HepG2 (cell line): ENCODE results near the gene HS3ST3A1. TPM values are rescaled to one million over a fixed set of nuclear protein-coding genes. Genes with fewer than 3 reads are reported as not detected.

Experiments used
- CHD4 ChIP-seq: fragments of 200-600 bp; sonication (generic); IDR thresholded peaks from 2 replicates; pipeline ENCODE4 v1.7.0; 2017; ENCODE audit warnings: mild to moderate bottlenecking, low read length, borderline replicate concordance
- HNRNPK ChIP-seq: fragments of 200-400 bp; formaldehyde crosslinking; IDR thresholded peaks from 2 replicates; pipeline ENCODE4 v1.6.1; 2018; ENCODE audit warnings: low read length, low read depth, moderate library complexity, mild to moderate bottlenecking; ENCODE audit not compliant: poor library complexity, severe bottlenecking
- HNRNPUL1 ChIP-seq: fragments of 200-400 bp; formaldehyde crosslinking; IDR thresholded peaks from 2 replicates; pipeline ENCODE4 v1.6.1; 2017; ENCODE audit warnings: low read depth, mild to moderate bottlenecking, low read length, moderate library complexity
- NCOA2 ChIP-seq: sonication (generic); formaldehyde crosslinking; IDR thresholded peaks from 2 replicates; pipeline ENCODE4 v1.8.0; 2022; ENCODE audit warnings: inconsistent platforms
- NR2F2 ChIP-seq: IDR thresholded peaks from 2 replicates; pipeline ENCODE4 v1.6.1; 2012; ENCODE audit warnings: low read depth, inconsistent platforms, borderline replicate concordance
- NR2F6 ChIP-seq, 2 experiments: IDR thresholded peaks; 2 replicates each; pipeline ENCODE4 v1.6.1; 2016; ENCODE audit warnings: antibody characterized with exemption in 1 of 2, mild to moderate bottlenecking in 1 of 2
- PAX8 ChIP-seq: sonication (generic); formaldehyde crosslinking; IDR thresholded peaks from 2 replicates; pipeline ENCODE4 v1.8.0; 2022; ENCODE audit warnings: mild to moderate bottlenecking, missing genetic modification reagents, borderline replicate concordance
- REL ChIP-seq: sonication (generic); formaldehyde crosslinking; conservative IDR thresholded peaks from 2 replicates; pipeline ENCODE4 v1.8.0; 2022; ENCODE audit warnings: mild to moderate bottlenecking, missing genetic modification reagents, moderate library complexity
- SALL2 ChIP-seq: sonication (generic); formaldehyde crosslinking; IDR thresholded peaks from 2 replicates; pipeline ENCODE4 v1.8.1; 2023; ENCODE audit warnings: mild to moderate bottlenecking, missing genetic modification reagents, inconsistent platforms
- SP1 ChIP-seq, 2 experiments: fragments of 450-650 bp in 1 of 2; sonication (generic) in 1 of 2; formaldehyde crosslinking in 1 of 2; IDR thresholded peaks; 2 replicates each; pipeline versions ENCODE4 v1.4.0 to v1.6.1; 2016 to 2020; ENCODE audit warnings: missing genetic modification reagents in 1 of 2
- TBX2 ChIP-seq: sonication (generic); formaldehyde crosslinking; IDR thresholded peaks from 2 replicates; pipeline ENCODE4 v1.5.0; 2020; ENCODE audit warnings: missing genetic modification reagents, mild to moderate bottlenecking, borderline replicate concordance
- THAP11 ChIP-seq: IDR thresholded peaks from 2 replicates; pipeline ENCODE4 v1.6.1; 2016; ENCODE audit warnings: missing biosample characterization, missing genetic modification reagents
- ZNF224 ChIP-seq: sonication (generic); formaldehyde crosslinking; IDR thresholded peaks from 2 replicates; pipeline ENCODE4 v1.5.0; 2020; ENCODE audit warnings: mild to moderate bottlenecking, missing genetic modification reagents
- ZNF33B ChIP-seq: sonication (generic); formaldehyde crosslinking; IDR thresholded peaks from 2 replicates; pipeline ENCODE4 v1.5.1; 2020; ENCODE audit warnings: mild to moderate bottlenecking, missing genetic modification reagents
- ZNF607 ChIP-seq: sonication (generic); formaldehyde crosslinking; IDR thresholded peaks from 2 replicates; pipeline ENCODE4 v1.5.1; 2020; ENCODE audit warnings: missing genetic modification reagents, mild to moderate bottlenecking, borderline replicate concordance
- ZNF768 ChIP-seq: sonication (generic); formaldehyde crosslinking; IDR thresholded peaks from 2 replicates; pipeline ENCODE4 v1.4.0; 2020; ENCODE audit warnings: missing genetic modification reagents
- ZNF790 ChIP-seq: sonication (generic); formaldehyde crosslinking; IDR thresholded peaks from 2 replicates; pipeline ENCODE4 v1.8.0; 2022; ENCODE audit warnings: missing genetic modification reagents, mild to moderate bottlenecking, borderline replicate concordance
- ZSCAN30 ChIP-seq: sonication (generic); formaldehyde crosslinking; IDR thresholded peaks from 2 replicates; pipeline ENCODE4 v1.5.0; 2020; ENCODE audit warnings: mild to moderate bottlenecking, missing genetic modification reagents
- polyA plus RNA-seq, 8 experiments: library from polyadenylated mRNA; depleted of rRNA in 3 of 8; stranded (reverse) in 7 of 8; unstranded in 1 of 8; fragments of >200 nt; fragmentation: Illumina TruSeq in 4 of 8; extraction: Trizol in 4 of 8; gene quantifications; 2 replicates each; pipeline versions ENCODE4 v1.2.1 to v1.2.3, GENCODE V29; 2011 to 2016; ENCODE audit warnings: low read depth in 4 of 8, missing spikeins in 1 of 8, mixed read lengths in 1 of 8; ENCODE audit not compliant: insufficient read depth in 1 of 8
- total RNA-seq, 5 experiments: library from RNA; depleted of rRNA; stranded (reverse); fragments of >200 nt; fragmentation: Illumina TruSeq; extraction: Trizol; gene quantifications; 2 replicates each; pipeline ENCODE4 v1.2.3, GENCODE V29; 2016; ENCODE audit warnings: low read depth in 1 of 5
- TF ChIP-seq, protein P1 (sequence below): sonication (generic); formaldehyde crosslinking; IDR thresholded peaks from 2 replicates; pipeline ENCODE4 v1.5.1; 2020; ENCODE audit warnings: mild to moderate bottlenecking, missing genetic modification reagents, borderline replicate concordance
- TF ChIP-seq, protein P2 (sequence below): IDR thresholded peaks from 2 replicates; pipeline ENCODE4 v1.6.1; 2016; ENCODE audit warnings: mild to moderate bottlenecking
- TF ChIP-seq, protein P3 (sequence below): conservative IDR thresholded peaks from 2 replicates; pipeline ENCODE4 v1.6.1; 2018; ENCODE audit warnings: missing genetic modification reagents

HS3ST3A1 gene
- total and polyA plus RNA-seq, 2 of the 13 experiments (the other 11 are each of a cell fraction or from before 2014, with no cell fraction given): 1.3 to 3.5 TPM

DNA sequence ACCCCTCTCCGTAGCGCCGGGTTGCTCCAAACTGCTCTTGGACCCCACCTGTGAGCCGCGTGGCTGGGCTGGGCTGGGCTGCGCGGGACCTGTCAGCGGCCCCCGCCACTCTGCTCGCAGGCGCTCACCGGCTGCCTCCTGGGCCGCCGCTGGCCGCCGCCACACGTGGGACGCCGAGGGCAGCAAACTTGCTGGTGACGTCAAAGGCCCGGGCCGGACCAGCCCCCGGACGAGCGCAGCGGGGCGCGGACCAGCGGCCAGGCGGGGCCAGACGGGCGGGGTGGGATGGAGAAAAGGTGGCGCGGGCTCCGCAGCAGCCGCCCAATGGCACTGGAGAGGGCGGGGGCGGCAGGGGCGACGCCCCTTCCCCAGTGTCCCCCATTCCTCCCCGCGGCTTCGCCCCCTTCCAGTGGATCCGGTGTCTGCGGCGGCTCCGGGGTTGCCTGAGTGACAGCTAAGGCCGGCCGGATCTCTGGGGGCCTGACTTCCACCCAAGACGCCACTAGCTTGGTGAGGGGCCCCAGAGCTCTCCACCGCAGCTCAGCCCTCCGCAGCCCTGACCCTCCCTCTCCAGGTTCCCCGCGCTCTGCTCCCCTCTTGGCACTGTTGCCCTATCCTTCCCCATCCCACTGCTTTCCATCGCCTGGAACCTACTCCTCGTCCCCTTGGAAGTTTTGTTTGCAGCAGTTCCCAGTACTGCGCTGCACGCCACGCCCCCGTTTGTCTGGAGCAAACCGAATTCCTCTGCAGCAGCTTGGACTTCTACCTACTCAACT lies at the start of gene HS3ST3A1 (continued):
- TF ChIP-seq CHD4: no peak
- TF ChIP-seq, protein P1, sequence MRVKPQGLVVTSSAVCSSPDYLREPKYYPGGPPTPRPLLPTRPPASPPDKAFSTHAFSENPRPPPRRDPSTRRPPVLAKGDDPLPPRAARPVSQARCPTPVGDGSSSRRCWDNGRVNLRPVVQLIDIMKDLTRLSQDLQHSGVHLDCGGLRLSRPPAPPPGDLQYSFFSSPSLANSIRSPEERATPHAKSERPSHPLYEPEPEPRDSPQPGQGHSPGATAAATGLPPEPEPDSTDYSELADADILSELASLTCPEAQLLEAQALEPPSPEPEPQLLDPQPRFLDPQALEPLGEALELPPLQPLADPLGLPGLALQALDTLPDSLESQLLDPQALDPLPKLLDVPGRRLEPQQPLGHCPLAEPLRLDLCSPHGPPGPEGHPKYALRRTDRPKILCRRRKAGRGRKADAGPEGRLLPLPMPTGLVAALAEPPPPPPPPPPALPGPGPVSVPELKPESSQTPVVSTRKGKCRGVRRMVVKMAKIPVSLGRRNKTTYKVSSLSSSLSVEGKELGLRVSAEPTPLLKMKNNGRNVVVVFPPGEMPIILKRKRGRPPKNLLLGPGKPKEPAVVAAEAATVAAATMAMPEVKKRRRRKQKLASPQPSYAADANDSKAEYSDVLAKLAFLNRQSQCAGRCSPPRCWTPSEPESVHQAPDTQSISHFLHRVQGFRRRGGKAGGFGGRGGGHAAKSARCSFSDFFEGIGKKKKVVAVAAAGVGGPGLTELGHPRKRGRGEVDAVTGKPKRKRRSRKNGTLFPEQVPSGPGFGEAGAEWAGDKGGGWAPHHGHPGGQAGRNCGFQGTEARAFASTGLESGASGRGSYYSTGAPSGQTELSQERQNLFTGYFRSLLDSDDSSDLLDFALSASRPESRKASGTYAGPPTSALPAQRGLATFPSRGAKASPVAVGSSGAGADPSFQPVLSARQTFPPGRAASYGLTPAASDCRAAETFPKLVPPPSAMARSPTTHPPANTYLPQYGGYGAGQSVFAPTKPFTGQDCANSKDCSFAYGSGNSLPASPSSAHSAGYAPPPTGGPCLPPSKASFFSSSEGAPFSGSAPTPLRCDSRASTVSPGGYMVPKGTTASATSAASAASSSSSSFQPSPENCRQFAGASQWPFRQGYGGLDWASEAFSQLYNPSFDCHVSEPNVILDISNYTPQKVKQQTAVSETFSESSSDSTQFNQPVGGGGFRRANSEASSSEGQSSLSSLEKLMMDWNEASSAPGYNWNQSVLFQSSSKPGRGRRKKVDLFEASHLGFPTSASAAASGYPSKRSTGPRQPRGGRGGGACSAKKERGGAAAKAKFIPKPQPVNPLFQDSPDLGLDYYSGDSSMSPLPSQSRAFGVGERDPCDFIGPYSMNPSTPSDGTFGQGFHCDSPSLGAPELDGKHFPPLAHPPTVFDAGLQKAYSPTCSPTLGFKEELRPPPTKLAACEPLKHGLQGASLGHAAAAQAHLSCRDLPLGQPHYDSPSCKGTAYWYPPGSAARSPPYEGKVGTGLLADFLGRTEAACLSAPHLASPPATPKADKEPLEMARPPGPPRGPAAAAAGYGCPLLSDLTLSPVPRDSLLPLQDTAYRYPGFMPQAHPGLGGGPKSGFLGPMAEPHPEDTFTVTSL (CRISPR knock-in tag): no peak
- no peak for TF ChIP-seq ZNF224 (CRISPR knock-in tag)
- no peak for TF ChIP-seq ZNF790 (CRISPR knock-in tag)
- no peak; the same call in 1 of the 2 replicates for TF ChIP-seq SALL2 (CRISPR knock-in tag)
- TF ChIP-seq, protein P2, sequence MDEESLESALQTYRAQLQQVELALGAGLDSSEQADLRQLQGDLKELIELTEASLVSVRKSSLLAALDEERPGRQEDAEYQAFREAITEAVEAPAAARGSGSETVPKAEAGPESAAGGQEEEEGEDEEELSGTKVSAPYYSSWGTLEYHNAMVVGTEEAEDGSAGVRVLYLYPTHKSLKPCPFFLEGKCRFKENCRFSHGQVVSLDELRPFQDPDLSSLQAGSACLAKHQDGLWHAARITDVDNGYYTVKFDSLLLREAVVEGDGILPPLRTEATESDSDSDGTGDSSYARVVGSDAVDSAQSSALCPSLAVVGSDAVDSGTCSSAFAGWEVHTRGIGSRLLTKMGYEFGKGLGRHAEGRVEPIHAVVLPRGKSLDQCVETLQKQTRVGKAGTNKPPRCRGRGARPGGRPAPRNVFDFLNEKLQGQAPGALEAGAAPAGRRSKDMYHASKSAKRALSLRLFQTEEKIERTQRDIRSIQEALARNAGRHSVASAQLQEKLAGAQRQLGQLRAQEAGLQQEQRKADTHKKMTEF (CRISPR knock-in tag): no peak
- TF ChIP-seq NCOA2 (CRISPR knock-in tag): no peak
- no peak for TF ChIP-seq ZSCAN30
- TF ChIP-seq THAP11 (CRISPR knock-in tag): no peak
- no peak for TF ChIP-seq SP1 (IDR thresholded peaks at IDR 0.05)
- TF ChIP-seq SP1 (CRISPR knock-in tag; IDR thresholded peaks at IDR 0.05): no peak
- TF ChIP-seq ZNF607 (CRISPR knock-in tag): peak; percentile 78; the same call in 1 of the 2 replicates
- no peak for TF ChIP-seq NR2F2
- peak; percentile 48; the same call in 1 of the 2 replicates for TF ChIP-seq TBX2
- no peak for TF ChIP-seq NR2F6 (IDR thresholded peaks at IDR 0.05)
- no peak for TF ChIP-seq NR2F6 (CRISPR knock-in tag; IDR thresholded peaks at IDR 0.05)
- TF ChIP-seq ZNF33B (CRISPR knock-in tag): peak; percentile 57; the same call in 1 of the 2 replicates
- TF ChIP-seq HNRNPK: peak; percentile 49
- 0 out of 2 replicates have a peak, but pooled peaks have one; percentile 19 for TF ChIP-seq PAX8 (CRISPR knock-in tag)
- TF ChIP-seq, protein P3, sequence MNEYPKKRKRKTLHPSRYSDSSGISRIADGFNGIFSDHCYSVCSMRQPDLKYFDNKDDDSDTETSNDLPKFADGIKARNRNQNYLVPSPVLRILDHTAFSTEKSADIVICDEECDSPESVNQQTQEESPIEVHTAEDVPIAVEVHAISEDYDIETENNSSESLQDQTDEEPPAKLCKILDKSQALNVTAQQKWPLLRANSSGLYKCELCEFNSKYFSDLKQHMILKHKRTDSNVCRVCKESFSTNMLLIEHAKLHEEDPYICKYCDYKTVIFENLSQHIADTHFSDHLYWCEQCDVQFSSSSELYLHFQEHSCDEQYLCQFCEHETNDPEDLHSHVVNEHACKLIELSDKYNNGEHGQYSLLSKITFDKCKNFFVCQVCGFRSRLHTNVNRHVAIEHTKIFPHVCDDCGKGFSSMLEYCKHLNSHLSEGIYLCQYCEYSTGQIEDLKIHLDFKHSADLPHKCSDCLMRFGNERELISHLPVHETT: no peak
- no peak for TF ChIP-seq ZNF768 (CRISPR knock-in tag)
- TF ChIP-seq HNRNPUL1: no peak
- no peak for TF ChIP-seq REL (CRISPR knock-in tag)
